H54 (cell line): ENCODE results near the gene CACNA1C.

Source experiments
- DNase-seq: peaks from one replicate; pipeline ENCODE4 v3.0.0; 2011; ENCODE audit warnings: low spot score, mixed read lengths; ENCODE audit not compliant: insufficient read length
- FAIRE-seq: peaks from 3 replicates; lab custom pipeline; 2011; peaks lifted over from hg19 to GRCh38; lab: Jason Lieb, UNC
- POLR2A ChIP-seq: IDR thresholded peaks from 2 replicates; pipeline ENCODE4 v1.6.1; 2011; ENCODE audit warnings: low read depth, mild to moderate bottlenecking, low read length

CACNA1C gene

GRCh38 chr12:2283480-2283879 lies 230.7 kb downstream of the CACNA1C start:
- no peak for FAIRE-seq
- TF ChIP-seq POLR2A = no peak
- DNase-seq = no peak

- DNase-seq (no peak), FAIRE-seq (no peak)
- TF ChIP-seq POLR2A = no peak
Measured at GRCh38 chr12:2283916-2284315, 231.1 kb downstream of the CACNA1C start.

- TF ChIP-seq POLR2A = no peak
- DNase-seq (no peak), FAIRE-seq (no peak)
Measured at GRCh38 chr12:2284321-2284813, 231.6 kb downstream of the CACNA1C start.

- FAIRE-seq (peak; percentile 74), DNase-seq (peak; percentile 65)
- TF ChIP-seq POLR2A = no peak
Measured at GRCh38 chr12:2284857-2285256, 232.1 kb downstream of the CACNA1C start.

GRCh38 chr12:2285462-2285861 lies 232.7 kb downstream of the CACNA1C start:
- DNase-seq (no peak), FAIRE-seq (no peak)
- no peak for TF ChIP-seq POLR2A

GRCh38 chr12:2286047-2286446 lies 233.3 kb downstream of the CACNA1C start:
- FAIRE-seq = no peak
- DNase-seq = no peak
- TF ChIP-seq POLR2A = no peak

GRCh38 chr12:2286461-2287131 lies 233.8 kb downstream of the CACNA1C start:
- no peak for TF ChIP-seq POLR2A
- no peak for FAIRE-seq
- no peak for DNase-seq

GRCh38 chr12:2287151-2287550 lies 234.4 kb downstream of the CACNA1C start:
- no peak for DNase-seq
- no peak for TF ChIP-seq POLR2A
- no peak for FAIRE-seq

- FAIRE-seq (no peak), DNase-seq (no peak)
Measured at GRCh38 chr12:2287589-2287988, 234.8 kb downstream of the CACNA1C start.

GRCh38 chr12:2288001-2288400 lies 235.2 kb downstream of the CACNA1C start:
- TF ChIP-seq POLR2A = no peak
- FAIRE-seq (no peak), DNase-seq (no peak)

More at GRCh38 chr12:2287589-2287988, 234.8 kb downstream of the CACNA1C start:
- no peak for TF ChIP-seq POLR2A

GRCh38 chr12:2288471-2288870 lies 235.7 kb downstream of the CACNA1C start:
- TF ChIP-seq POLR2A = no peak
- FAIRE-seq = no peak
- DNase-seq = no peak

- TF ChIP-seq POLR2A = no peak
- DNase-seq (no peak), FAIRE-seq (no peak)
Measured at GRCh38 chr12:2288875-2289274, 236.1 kb downstream of the CACNA1C start.

GRCh38 chr12:2289525-2289924 lies 236.7 kb downstream of the CACNA1C start:
- no peak for DNase-seq
- no peak for FAIRE-seq

GRCh38 chr12:2290091-2290490 lies 237.3 kb downstream of the CACNA1C start:
- no peak for FAIRE-seq
- no peak for DNase-seq
- TF ChIP-seq POLR2A = no peak

More at GRCh38 chr12:2289525-2289924, 236.7 kb downstream of the CACNA1C start:
- TF ChIP-seq POLR2A = no peak

- FAIRE-seq = no peak
- no peak for TF ChIP-seq POLR2A
- DNase-seq = no peak
Measured at GRCh38 chr12:2290516-2291065, 237.8 kb downstream of the CACNA1C start.
